ENCODE results near the gene PAQR5. TPM values are rescaled to one million over a fixed set of nuclear protein-coding genes. Genes with fewer than 3 reads are reported as not detected.

The PAQR5 gene
- total RNA-seq, 1 experiment from 2014 or later: 2.0 TPM

- TF ChIP-seq CTCF (IDR thresholded peaks at IDR 0.05): peak; percentile 79
- TF ChIP-seq SIN3A (IDR thresholded peaks at IDR 0.05; ENCODE audit: borderline replicate concordance, insufficient read depth, low read depth, low read length): no peak
- Histone ChIP-seq H3K4me3 (ENCODE audit: low read depth in 2 of 2, low read length in 2 of 2) (no peak overlapping the region), H3K9me3 (ENCODE audit: control insufficient read depth, insufficient read depth, low read depth, low read length) (no peaks in the 10 kb centered on the region), H3K27me3 (ENCODE audit: control insufficient read depth, insufficient read depth, low read length) (no peaks in the 10 kb centered on the region), H3K4me1 (ENCODE audit: control insufficient read depth, insufficient read depth, low read length) (peaks cover 6% of the 10 kb centered on the region; the same call in 1 of the 2 replicates), H3K27ac (ENCODE audit: low read length) (no peak overlapping the region), H3K36me3 (ENCODE audit: control insufficient read depth, insufficient read depth, low read length) (peaks cover 5% of the 10 kb centered on the region; the same call in 1 of the 2 replicates)
- DNase-seq (ENCODE audit: low read depth, low spot score): no peak
- BruUV-seq (replicated peaks): no TSS peak
- CTCF ChIA-PET: no interaction called here
- intact Hi-C loops (cut with micrococcal nuclease; ENCODE audit: unreplicated experiment) (loop anchor here (5.0 kb wide), 1 partner anchor 353 kb away; no protein-coding TSS in a partner anchor), in situ Hi-C loops (cut with HindIII; ENCODE audit: low pct_unique_long_range_greater_than_20kb, low sequenced_read_pairs) (no loop called here)
- ATAC-seq: 0 out of 2 replicates have a peak, but pooled peaks have one; percentile 48
- POLR2A ChIA-PET: interaction anchor here (0.6 kb wide), 1 partner anchor 629 kb away, joined by 4 read pairs; no protein-coding TSS in a partner anchor
These were observed 111.6 kb downstream of the PAQR5 start for GRCh38 chr15:69410248-69410874.

GRCh38 chr15:69412274-69412673 is 113.6 kb downstream of the PAQR5 start:
- Histone ChIP-seq H3K4me3 (ENCODE audit: low read depth in 2 of 2, low read length in 2 of 2) (no peak overlapping the region), H3K9me3 (ENCODE audit: control insufficient read depth, insufficient read depth, low read depth, low read length) (no peaks in the 10 kb centered on the region), H3K27me3 (ENCODE audit: control insufficient read depth, insufficient read depth, low read length) (no peaks in the 10 kb centered on the region), H3K4me1 (ENCODE audit: control insufficient read depth, insufficient read depth, low read length) (peaks cover 19% of the 10 kb centered on the region; the same call in 1 of the 2 replicates), H3K27ac (ENCODE audit: low read length) (no peak overlapping the region), H3K36me3 (ENCODE audit: control insufficient read depth, insufficient read depth, low read length) (peaks cover 14% of the 10 kb centered on the region)
- TF ChIP-seq POLR2AphosphoS5 (IDR thresholded peaks at IDR 0.05; ENCODE audit: low read depth, low read length): no peak
- no peak for TF ChIP-seq CTCF (IDR thresholded peaks at IDR 0.05)
- CTCF ChIA-PET: no interaction called here
- ATAC-seq: no peak
- POLR2A ChIA-PET: no interaction called here
- no peak for DNase-seq (ENCODE audit: low read depth, low spot score)
- intact Hi-C loops (cut with micrococcal nuclease; ENCODE audit: unreplicated experiment) (loop anchor here (5.0 kb wide), 1 partner anchor 355 kb away; no protein-coding TSS in a partner anchor), in situ Hi-C loops (cut with HindIII; ENCODE audit: low pct_unique_long_range_greater_than_20kb, low sequenced_read_pairs) (no loop called here)
- BruUV-seq (replicated peaks): no TSS peak

- ATAC-seq (no peak), DNase-seq (ENCODE audit: low read depth, low spot score) (no peak)
- BruUV-seq (replicated peaks): no TSS peak
- H3K4me1 ChIP-seq (ENCODE audit: control insufficient read depth, insufficient read depth, low read length): peaks cover 20% of the 10 kb centered on the region; the same call in 1 of the 2 replicates
- ChIA-PET POLR2A (no interaction called here), CTCF (no interaction called here)
- H3K27me3 ChIP-seq (ENCODE audit: control insufficient read depth, insufficient read depth, low read length): no peaks in the 10 kb centered on the region
- intact Hi-C loops (cut with micrococcal nuclease; ENCODE audit: unreplicated experiment): loop anchor here (5.0 kb wide), 1 partner anchor 355 kb away; no protein-coding TSS in a partner anchor
- in situ Hi-C loops (cut with HindIII; ENCODE audit: low pct_unique_long_range_greater_than_20kb, low sequenced_read_pairs): no loop called here
- H3K4me3 ChIP-seq (ENCODE audit: low read depth in 2 of 2, low read length in 2 of 2): no peak overlapping the region
- no peaks in the 10 kb centered on the region for H3K9me3 ChIP-seq (ENCODE audit: control insufficient read depth, insufficient read depth, low read depth, low read length)
- H3K27ac ChIP-seq (ENCODE audit: low read length): no peak overlapping the region
- H3K36me3 ChIP-seq (ENCODE audit: control insufficient read depth, insufficient read depth, low read length): peaks cover 18% of the 10 kb centered on the region
- no peak for TF ChIP-seq TCF7L2 (IDR thresholded peaks at IDR 0.05; ENCODE audit: low read depth, low read length)
- TF ChIP-seq POLR2AphosphoS5 (IDR thresholded peaks at IDR 0.05; ENCODE audit: low read depth, low read length): no peak
- TF ChIP-seq REST (IDR thresholded peaks at IDR 0.05; ENCODE audit: insufficient read depth in 1 of 2, low read depth in 2 of 2, low read length in 1 of 2): no peak
- TF ChIP-seq SIN3A (IDR thresholded peaks at IDR 0.05; ENCODE audit: borderline replicate concordance, insufficient read depth, low read depth, low read length): no peak
- TF ChIP-seq CTCF (IDR thresholded peaks at IDR 0.05): no peak
These were observed 114.0 kb downstream of the PAQR5 start for GRCh38 chr15:69412701-69413100.
